Activated T-cell treated with anti-CD3 and anti-CD28 coated beads for 4 hours (primary cell): ENCODE results near the gene PHOSPHO2.

ENCODE experiments used
- DNase-seq: peaks from one replicate; pipeline ENCODE4 v3.0.0-alpha.2; 2020

PHOSPHO2 gene

DNA sequence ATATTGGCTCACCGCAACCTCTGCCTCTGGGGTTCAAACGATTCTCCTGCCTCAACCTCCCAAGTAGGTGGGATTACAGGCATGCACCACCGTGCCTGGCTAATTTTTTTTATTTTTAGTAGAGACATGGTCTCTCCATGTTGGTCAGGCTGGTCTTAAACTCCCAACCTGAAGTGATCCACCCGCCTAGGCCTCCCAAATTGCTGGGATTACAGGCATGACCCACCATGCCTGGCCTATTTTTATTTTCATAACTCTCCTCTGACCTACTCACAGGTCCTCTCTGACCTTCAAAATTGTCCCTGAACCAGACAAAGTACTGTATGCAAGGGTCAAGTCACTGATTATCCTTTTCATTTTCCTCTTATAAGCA is 23.4 kb downstream of the PHOSPHO2 start:
- no peak for DNase-seq

DNA sequence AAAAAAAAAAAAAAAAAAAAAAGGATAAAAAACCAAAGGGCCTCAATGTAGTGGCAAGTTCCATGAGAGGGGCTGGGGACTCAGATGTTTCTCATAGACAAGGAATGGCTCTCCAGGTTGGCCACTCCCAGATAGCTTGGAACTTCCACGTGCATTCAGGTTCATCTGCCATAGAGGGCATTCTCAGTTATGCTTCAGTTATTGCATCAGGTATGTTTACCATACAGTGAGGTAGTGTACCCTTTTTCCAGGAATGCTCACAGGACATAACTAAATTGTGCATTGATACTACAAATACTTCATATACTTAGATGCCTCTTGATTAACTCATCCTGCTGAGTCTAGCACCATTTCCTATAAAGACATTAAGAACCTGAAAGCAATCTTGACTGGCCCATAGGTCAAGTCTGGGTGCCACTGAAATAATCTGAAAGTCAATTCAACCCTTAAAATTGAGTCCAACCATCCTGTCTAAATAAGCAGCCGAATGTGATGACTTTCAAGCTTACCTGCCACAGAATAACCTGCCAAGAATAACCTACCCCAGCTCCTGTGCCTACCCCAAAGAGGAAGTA is 24.7 kb downstream of the PHOSPHO2 start:
- DNase-seq = no peak

DNA sequence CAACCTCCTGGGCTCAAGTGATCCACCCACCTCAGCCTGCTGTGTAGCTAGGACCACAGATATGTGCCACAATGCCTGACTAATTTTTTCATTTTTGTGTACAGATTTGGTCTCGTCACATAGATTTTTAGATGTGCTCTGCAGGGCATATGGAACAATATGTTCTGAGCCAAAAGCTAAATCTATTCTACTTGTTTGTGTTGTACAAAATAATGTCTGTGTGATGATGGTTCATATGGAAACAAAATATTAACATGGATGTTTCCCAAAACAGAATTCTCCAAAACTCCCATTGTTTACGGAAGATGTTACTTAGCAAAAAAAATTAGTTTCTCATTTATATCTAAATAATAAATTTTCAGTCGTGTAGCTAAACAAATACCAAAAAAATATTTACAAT is 26.7 kb downstream of the PHOSPHO2 start:
- DNase-seq = no peak

DNA sequence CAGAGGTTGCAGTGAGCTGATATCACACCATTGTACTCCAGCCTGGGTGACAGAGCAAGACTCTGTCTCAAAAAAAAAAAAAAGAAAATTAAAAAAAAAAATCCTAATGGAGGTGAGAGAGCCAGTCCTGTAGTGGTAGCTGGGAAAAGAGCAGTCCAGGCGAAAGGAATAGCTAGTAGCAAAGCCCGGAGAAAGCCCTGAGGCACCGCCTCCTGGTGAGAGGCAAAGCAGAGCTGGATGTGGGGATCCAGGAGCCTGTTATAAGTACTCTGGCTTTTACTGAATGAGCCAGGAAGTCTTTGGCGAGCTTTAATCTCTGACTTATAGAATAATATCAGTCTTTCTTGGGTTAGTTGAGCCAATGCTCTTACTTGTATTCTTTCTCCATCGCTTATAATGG is 32.8 kb downstream of the PHOSPHO2 start:
- no peak for DNase-seq

GRCh38 chr2:169729274-169729605 is 35.0 kb downstream of the PHOSPHO2 start:
- no peak for DNase-seq

DNA sequence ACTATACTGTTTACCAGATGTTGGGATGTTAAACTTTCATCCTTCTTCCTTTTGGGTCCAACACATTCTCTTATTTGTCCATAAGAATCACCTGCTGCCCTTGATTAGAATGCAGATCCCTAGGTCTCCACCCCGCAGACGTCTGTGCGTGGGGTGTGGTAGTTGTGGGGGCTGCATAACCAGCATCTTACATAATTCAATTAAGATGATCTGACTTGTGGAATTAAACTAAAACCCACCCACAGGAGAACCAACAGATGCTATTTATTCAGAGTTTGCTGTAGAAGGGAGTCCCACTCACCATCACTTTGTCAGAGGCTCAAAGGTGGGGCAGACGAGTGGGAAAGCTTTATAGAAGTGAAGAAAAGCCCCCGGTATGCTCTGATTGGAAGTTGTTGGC is 37.8 kb downstream of the PHOSPHO2 start:
- no peak for DNase-seq

GRCh38 chr2:169732583-169733358 is 38.5 kb downstream of the PHOSPHO2 start:
- no peak for DNase-seq

- DNase-seq = no peak
Observed at GRCh38 chr2:169734169-169734847, 40.0 kb downstream of the PHOSPHO2 start.

- DNase-seq = no peak
Observed at GRCh38 chr2:169735623-169736022, 41.4 kb downstream of the PHOSPHO2 start.

GRCh38 chr2:169736902-169737301 is 42.6 kb downstream of the PHOSPHO2 start:
- no peak for DNase-seq

GRCh38 chr2:169738566-169739229 is 44.4 kb downstream of the PHOSPHO2 start:
- DNase-seq = no peak

- no peak for DNase-seq
Observed at GRCh38 chr2:169739351-169739750, 45.1 kb downstream of the PHOSPHO2 start.

GRCh38 chr2:169743549-169743948 is 49.3 kb downstream of the PHOSPHO2 start:
- DNase-seq = no peak

- DNase-seq = no peak
Observed at GRCh38 chr2:169746240-169746639, 52.0 kb downstream of the PHOSPHO2 start.

DNA sequence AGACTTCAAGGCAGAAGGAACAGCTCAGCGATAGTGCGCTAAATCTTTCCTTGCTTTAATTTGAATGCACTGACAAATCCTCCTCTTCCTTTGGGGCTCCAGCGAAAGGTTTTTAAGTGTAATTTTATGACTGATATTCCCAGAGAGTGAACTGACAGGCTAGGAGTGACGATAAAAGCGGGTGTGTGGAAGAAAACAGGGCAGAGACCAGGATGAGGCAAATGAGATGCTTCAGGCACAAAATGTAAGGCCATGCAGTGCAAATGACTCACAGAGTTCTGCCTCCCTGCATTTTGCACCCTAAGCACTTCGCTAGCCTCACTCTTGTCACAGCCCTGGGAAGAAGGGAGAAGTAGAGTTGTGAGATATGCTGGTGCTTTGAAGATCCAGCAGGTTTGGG is 54.0 kb downstream of the PHOSPHO2 start:
- no peak for DNase-seq
